ENCODE results near the gene FAM163B.

GRCh38 chr9:133607381-133607780 is 1.8 kb downstream of the FAM163B start:
- no peak for TF ChIP-seq CTCF (IDR thresholded peaks at IDR 0.05)
- TF ChIP-seq EZH2phosphoT487 (IDR thresholded peaks at IDR 0.05; ENCODE audit: borderline replicate concordance, low read depth) = no peak
- TF ChIP-seq SMC3 (IDR thresholded peaks at IDR 0.05; ENCODE audit: low read depth, low read length) = no peak
- no peak for TF ChIP-seq TAF1 (IDR thresholded peaks at IDR 0.05; ENCODE audit: borderline replicate concordance, low read depth, low read length)
- no peak for TF ChIP-seq USF2 (IDR thresholded peaks at IDR 0.05; ENCODE audit: borderline replicate concordance, low read depth, low read length)
- no peak for TF ChIP-seq MAX (IDR thresholded peaks at IDR 0.05; ENCODE audit: low read depth)
- no peak for TF ChIP-seq USF1 (IDR thresholded peaks at IDR 0.05; ENCODE audit: borderline replicate concordance, low read depth)
- TF ChIP-seq TCF12 (IDR thresholded peaks at IDR 0.05) = no peak
- TF ChIP-seq NRF1 (IDR thresholded peaks at IDR 0.05; ENCODE audit: low read depth, low read length) = no peak
- no peak for TF ChIP-seq EP300 (IDR thresholded peaks at IDR 0.05; ENCODE audit: borderline replicate concordance in 1 of 2, low read depth in 1 of 2, low read length in 1 of 2)
- no peak for TF ChIP-seq POLR2AphosphoS5 (IDR thresholded peaks at IDR 0.05; ENCODE audit: low read depth, low read length)
- TF ChIP-seq NFIC (IDR thresholded peaks at IDR 0.05; ENCODE audit: borderline replicate concordance) = no peak
- TF ChIP-seq PBX3 (IDR thresholded peaks at IDR 0.05) = no peak

Data from SK-N-SH (cell line).